Glomerular visceral epithelial cell (primary cell): ENCODE measurements around the gene ASIC4.

Experiments used
- DNase-seq: peaks from one replicate; pipeline ENCODE4 v3.0.0-alpha.2; 2016; ENCODE audit errors: extremely low spot score

Gene ASIC4

GRCh38 chr2:219514836-219515235 is 554 bp downstream of the ASIC4 start:
- no peak for DNase-seq

GRCh38 chr2:219515874-219516629 is 1.8 kb downstream of the ASIC4 start:
- DNase-seq: no peak

GRCh38 chr2:219516888-219517287 is 2.6 kb downstream of the ASIC4 start:
- DNase-seq: no peak

- no peak for DNase-seq
Measured at GRCh38 chr2:219517954-219518778, 3.9 kb downstream of the ASIC4 start.

- DNase-seq: no peak
Measured at GRCh38 chr2:219519526-219519916, 5.2 kb downstream of the ASIC4 start.

- no peak for DNase-seq
Measured at GRCh38 chr2:219520079-219520478, 5.8 kb downstream of the ASIC4 start.

- peak; percentile 65 for DNase-seq
Measured at GRCh38 chr2:219521066-219521880, 7.0 kb downstream of the ASIC4 start.

- DNase-seq: peak; percentile 54
Measured at GRCh38 chr2:219522111-219523030, 8.1 kb downstream of the ASIC4 start.

GRCh38 chr2:219523031-219523671 is 8.9 kb downstream of the ASIC4 start:
- no peak for DNase-seq

- no peak for DNase-seq
Measured at GRCh38 chr2:219524817-219525216, 10.5 kb downstream of the ASIC4 start.

- DNase-seq: no peak
Measured at GRCh38 chr2:219525533-219526232, 11.4 kb downstream of the ASIC4 start.

GRCh38 chr2:219526320-219527075 is 12.2 kb downstream of the ASIC4 start:
- DNase-seq: no peak

- peak; percentile 28 for DNase-seq
Measured at GRCh38 chr2:219527076-219527394, 12.8 kb downstream of the ASIC4 start.

GRCh38 chr2:219527472-219527871 is 13.2 kb downstream of the ASIC4 start:
- no peak for DNase-seq

- peak; percentile 85 for DNase-seq
Measured at GRCh38 chr2:219530048-219530963, 16.0 kb downstream of the ASIC4 start.

GRCh38 chr2:219531639-219532377 is 17.5 kb downstream of the ASIC4 start:
- DNase-seq: no peak

GRCh38 chr2:219532378-219532649 is 18.0 kb downstream of the ASIC4 start:
- no peak for DNase-seq
